SU-DHL-6 (cell line): Measurements from ENCODE around the gene DSCAML1.

ENCODE experiments used
- H2AFZ ChIP-seq: fragments of 200-600 bp; sonication (generic); 2 replicates; pipeline ENCODE4 v1.6.1; 2014; ENCODE audit warnings: low read depth, mild to moderate bottlenecking, moderate library complexity, mixed read lengths, antibody characterized with exemption, low read length; ENCODE audit not compliant: severe bottlenecking
- H3F3A ChIP-seq: fragments of 200-600 bp; shearing (Covaris generic); 2 replicates; pipeline ENCODE4 v1.6.0; 2016; ENCODE audit warnings: antibody characterized with exemption, mild to moderate bottlenecking; ENCODE audit not compliant: insufficient read depth
- H3K27ac ChIP-seq: fragments of 200-600 bp; sonication (generic); 2 replicates; pipeline ENCODE4 v1.5.1; 2016; ENCODE audit warnings: low read depth, mild to moderate bottlenecking, low read length, moderate library complexity, mixed read lengths
- H3K27me3 ChIP-seq: fragments of 200-600 bp; sonication (generic), shearing (Covaris generic); 2 replicates; pipeline ENCODE4 v1.6.0; 2014; ENCODE audit warnings: mild to moderate bottlenecking, low read length
- H3K36me3 ChIP-seq: fragments of 200-600 bp; sonication (generic); 2 replicates; pipeline ENCODE4 v1.6.1; 2014; ENCODE audit warnings: mild to moderate bottlenecking, low read length, mixed read lengths
- H3K4me2 ChIP-seq: fragments of 300-600, 200-600 bp; shearing (Covaris generic), sonication (generic); 2 replicates; pipeline ENCODE4 v1.6.0; 2014; ENCODE audit warnings: low read length, low read depth, mild to moderate bottlenecking; ENCODE audit not compliant: poor library complexity, severe bottlenecking
- H3K4me3 ChIP-seq: fragments of 200-600 bp; sonication (generic); 2 replicates; pipeline ENCODE4 v1.5.1; 2014; ENCODE audit warnings: antibody characterized with exemption, low read length, mild to moderate bottlenecking, mixed read lengths; ENCODE audit not compliant: insufficient read depth, poor library complexity, severe bottlenecking
- H3K79me2 ChIP-seq: fragments of 200-600 bp; sonication (generic); 2 replicates; pipeline ENCODE4 v1.6.1; 2014; ENCODE audit warnings: mild to moderate bottlenecking, low read length, moderate library complexity; ENCODE audit not compliant: insufficient read depth
- H3K9ac ChIP-seq: fragments of 200-600 bp; sonication (generic); 2 replicates; pipeline ENCODE4 v1.7.0; 2014; ENCODE audit warnings: mild to moderate bottlenecking, low read length
- H3K9me2 ChIP-seq: fragments of 200-600 bp; sonication (generic); replicated peaks from 2 replicates; pipeline ENCODE4 v1.6.1; 2014; ENCODE audit warnings: low read length; ENCODE audit not compliant: insufficient read depth
- H3K9me3 ChIP-seq: fragments of 200-600 bp; sonication (generic); 2 replicates; pipeline ENCODE4 v1.6.1; 2014; ENCODE audit warnings: low read length, mixed read lengths; ENCODE audit not compliant: insufficient read depth
- H4K20me1 ChIP-seq: fragments of 200-600 bp; sonication (generic); 2 replicates; pipeline ENCODE4 v1.6.1; 2014; ENCODE audit warnings: low read depth, mild to moderate bottlenecking, antibody characterized with exemption, low read length, moderate library complexity, mixed read lengths
- CTCF ChIP-seq: fragments of 200-600 bp; sonication (generic); IDR thresholded peaks from one replicate; pipeline ENCODE4 v1.5.1; 2017; ENCODE audit warnings: antibody characterized with exemption, mild to moderate bottlenecking, low read length, moderate library complexity; ENCODE audit not compliant: insufficient read depth, poor library complexity, severe bottlenecking
- EZH2phosphoT487 ChIP-seq: fragments of 200-600 bp; sonication (generic), shearing (Covaris generic); conservative IDR thresholded peaks from 2 replicates; pipeline ENCODE4 v1.6.1; 2018; ENCODE audit warnings: mild to moderate bottlenecking, antibody characterized with exemption, low read length, moderate library complexity, mixed read lengths

Gene DSCAML1

GRCh38 chr11:117830674-117831351, 33.8 kb upstream of the DSCAML1 start:
- Histone ChIP-seq H3K27ac (no peak overlapping the region), H3K9ac (no peak overlapping the region), H3K79me2 (no peaks in the 10 kb centered on the region), H3K4me3 (no peak overlapping the region), H3K9me2 (no peaks in the 10 kb centered on the region), H4K20me1 (no peaks in the 10 kb centered on the region), H3K27me3 (no peaks in the 10 kb centered on the region), H3K9me3 (no peaks in the 10 kb centered on the region), H3F3A (no peaks in the 10 kb centered on the region), H3K4me2 (no peak overlapping the region), H3K36me3 (no peaks in the 10 kb centered on the region), H2AFZ (no peak overlapping the region)
- no peak for TF ChIP-seq EZH2phosphoT487
- TF ChIP-seq CTCF = no peak

- Histone ChIP-seq H3K4me2 (no peak overlapping the region), H2AFZ (no peak overlapping the region), H3K79me2 (no peaks in the 10 kb centered on the region), H3F3A (no peaks in the 10 kb centered on the region), H3K4me3 (no peak overlapping the region), H3K27me3 (no peaks in the 10 kb centered on the region), H3K9me3 (no peaks in the 10 kb centered on the region), H3K36me3 (no peaks in the 10 kb centered on the region), H3K27ac (no peak overlapping the region), H4K20me1 (no peaks in the 10 kb centered on the region), H3K9ac (no peak overlapping the region), H3K9me2 (no peaks in the 10 kb centered on the region)
- TF ChIP-seq CTCF = no peak
- TF ChIP-seq EZH2phosphoT487 = no peak
These were observed 33.1 kb upstream of the DSCAML1 start for GRCh38 chr11:117830072-117830471.

- Histone ChIP-seq H4K20me1 (no peaks in the 10 kb centered on the region), H3F3A (no peaks in the 10 kb centered on the region), H3K9ac (no peak overlapping the region), H3K27ac (no peak overlapping the region), H3K79me2 (no peaks in the 10 kb centered on the region), H3K9me3 (no peaks in the 10 kb centered on the region), H3K36me3 (no peaks in the 10 kb centered on the region), H2AFZ (no peak overlapping the region), H3K4me3 (no peak overlapping the region), H3K27me3 (no peaks in the 10 kb centered on the region), H3K4me2 (no peak overlapping the region), H3K9me2 (no peaks in the 10 kb centered on the region)
- TF ChIP-seq CTCF (no peak), EZH2phosphoT487 (no peak)
These were observed 32.3 kb upstream of the DSCAML1 start for GRCh38 chr11:117829369-117829725.
